ENCODE results near the gene CD44.
"Not testable (repeated sequence)": the region's sequence is repeated elsewhere in the genome, so short reads cannot be mapped to it uniquely, and the experiment has no call there.

The CD44 gene

DNA sequence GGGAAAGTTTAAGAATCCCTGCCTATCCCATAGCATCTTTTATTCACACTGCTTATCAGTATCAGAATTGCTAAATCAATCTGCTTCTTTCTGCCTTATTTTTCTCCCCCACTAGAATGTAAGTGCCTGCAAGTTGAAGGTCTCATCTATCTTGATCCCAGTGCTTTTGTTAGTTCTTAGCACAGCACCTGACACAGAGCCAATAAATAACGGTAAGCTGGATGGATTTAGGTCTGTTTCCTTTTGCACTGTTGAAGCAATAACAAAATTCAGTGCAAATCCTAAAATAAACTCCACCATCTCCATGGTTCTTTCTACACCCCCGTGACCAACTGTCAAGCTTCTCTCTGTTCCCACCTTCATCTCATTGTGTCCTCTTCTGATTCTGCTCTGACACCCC lies 36.7 kb upstream of the CD44 start:
- WGBS (ENCODE audit: insufficient coverage, insufficient read length): no CpG with 5 or more reads among the region's 2 CpGs
- no peaks in the 10 kb centered on the region for H3K36me3 ChIP-seq (ENCODE audit: control insufficient read depth, insufficient read depth, low read length)
- no peaks in the 10 kb centered on the region for H3K4me1 ChIP-seq (ENCODE audit: control insufficient read depth, insufficient read depth, low read length)
- no peak for DNase-seq (ENCODE audit: low read depth, low spot score)
- no peaks in the 10 kb centered on the region for H3K9me3 ChIP-seq (ENCODE audit: control insufficient read depth, insufficient read depth, low read length)
- no peaks in the 10 kb centered on the region for H3K27me3 ChIP-seq (ENCODE audit: control insufficient read depth, insufficient read depth, low read length)
- H3K4me3 ChIP-seq (ENCODE audit: low read length): no peak overlapping the region
- H3K27ac ChIP-seq (ENCODE audit: low read length): no peak overlapping the region

GRCh38 chr11:35103366-35104208 lies 35.4 kb upstream of the CD44 start:
- no peaks in the 10 kb centered on the region for H3K27me3 ChIP-seq (ENCODE audit: control insufficient read depth, insufficient read depth, low read length)
- no peaks in the 10 kb centered on the region for H3K4me1 ChIP-seq (ENCODE audit: control insufficient read depth, insufficient read depth, low read length)
- no CpG with 5 or more reads among the region's 6 CpGs for WGBS (ENCODE audit: insufficient coverage, insufficient read length)
- no peak overlapping the region for H3K4me3 ChIP-seq (ENCODE audit: low read length)
- no peaks in the 10 kb centered on the region for H3K36me3 ChIP-seq (ENCODE audit: control insufficient read depth, insufficient read depth, low read length)
- H3K27ac ChIP-seq (ENCODE audit: low read length): no peak overlapping the region
- no peaks in the 10 kb centered on the region for H3K9me3 ChIP-seq (ENCODE audit: control insufficient read depth, insufficient read depth, low read length)
- no peak for DNase-seq (ENCODE audit: low read depth, low spot score)

GRCh38 chr11:35104655-35105054 lies 34.3 kb upstream of the CD44 start:
- Histone ChIP-seq H3K9me3 (ENCODE audit: control insufficient read depth, insufficient read depth, low read length) (no peaks in the 10 kb centered on the region), H3K27ac (ENCODE audit: low read length) (no peak overlapping the region), H3K27me3 (ENCODE audit: control insufficient read depth, insufficient read depth, low read length) (no peaks in the 10 kb centered on the region), H3K4me3 (ENCODE audit: low read length) (no peak overlapping the region), H3K36me3 (ENCODE audit: control insufficient read depth, insufficient read depth, low read length) (no peaks in the 10 kb centered on the region), H3K4me1 (ENCODE audit: control insufficient read depth, insufficient read depth, low read length) (no peaks in the 10 kb centered on the region)
- no peak for DNase-seq (ENCODE audit: low read depth, low spot score)
- WGBS (ENCODE audit: insufficient coverage, insufficient read length): no CpG with 5 or more reads among the region's 2 CpGs

GRCh38 chr11:35105319-35106079 lies 33.5 kb upstream of the CD44 start:
- H3K4me3 ChIP-seq (ENCODE audit: low read length): no peak overlapping the region
- no peaks in the 10 kb centered on the region for H3K4me1 ChIP-seq (ENCODE audit: control insufficient read depth, insufficient read depth, low read length)
- no peaks in the 10 kb centered on the region for H3K36me3 ChIP-seq (ENCODE audit: control insufficient read depth, insufficient read depth, low read length)
- H3K27ac ChIP-seq (ENCODE audit: low read length): no peak overlapping the region
- H3K9me3 ChIP-seq (ENCODE audit: control insufficient read depth, insufficient read depth, low read length): no peaks in the 10 kb centered on the region
- no peak for DNase-seq (ENCODE audit: low read depth, low spot score)
- H3K27me3 ChIP-seq (ENCODE audit: control insufficient read depth, insufficient read depth, low read length): no peaks in the 10 kb centered on the region

- no peaks in the 10 kb centered on the region for H3K4me1 ChIP-seq (ENCODE audit: control insufficient read depth, insufficient read depth, low read length)
- DNase-seq (ENCODE audit: low read depth, low spot score): no peak
- no peaks in the 10 kb centered on the region for H3K9me3 ChIP-seq (ENCODE audit: control insufficient read depth, insufficient read depth, low read length)
- no peaks in the 10 kb centered on the region for H3K27me3 ChIP-seq (ENCODE audit: control insufficient read depth, insufficient read depth, low read length)
- WGBS (ENCODE audit: insufficient coverage, insufficient read length): no CpG with 5 or more reads among the region's 2 CpGs
- H3K36me3 ChIP-seq (ENCODE audit: control insufficient read depth, insufficient read depth, low read length): no peaks in the 10 kb centered on the region
- no peak overlapping the region for H3K27ac ChIP-seq (ENCODE audit: low read length)
- no peak overlapping the region for H3K4me3 ChIP-seq (ENCODE audit: low read length)
Observed at GRCh38 chr11:35106595-35106994, 32.4 kb upstream of the CD44 start.

DNA sequence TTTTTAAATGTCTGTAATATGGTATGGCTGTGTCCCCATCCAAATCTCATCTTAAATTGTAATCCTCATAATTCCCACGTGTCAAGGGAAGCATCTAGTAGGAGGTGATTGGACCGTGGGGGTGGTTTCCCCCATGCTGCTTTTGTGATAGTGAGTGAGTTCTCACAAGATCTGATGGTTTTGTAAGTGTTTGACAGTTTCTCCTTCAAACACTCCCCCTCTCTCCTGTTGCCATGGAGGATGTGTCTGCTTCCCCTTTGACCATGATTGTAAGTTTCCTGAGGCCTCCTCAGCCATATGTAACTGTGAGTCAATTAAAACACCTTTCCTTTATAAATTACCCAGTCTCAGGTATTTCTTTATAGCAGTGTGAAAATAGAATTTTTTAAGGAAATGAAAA lies 31.1 kb upstream of the CD44 start:
- Histone ChIP-seq H3K27me3 (ENCODE audit: control insufficient read depth, insufficient read depth, low read length) (no peaks in the 10 kb centered on the region), H3K36me3 (ENCODE audit: control insufficient read depth, insufficient read depth, low read length) (no peaks in the 10 kb centered on the region), H3K4me1 (ENCODE audit: control insufficient read depth, insufficient read depth, low read length) (no peaks in the 10 kb centered on the region), H3K9me3 (ENCODE audit: control insufficient read depth, insufficient read depth, low read length) (no peaks in the 10 kb centered on the region), H3K4me3 (ENCODE audit: low read length) (no peak overlapping the region), H3K27ac (ENCODE audit: low read length) (no peak overlapping the region)
- no CpG with 5 or more reads among the region's 2 CpGs for WGBS (ENCODE audit: insufficient coverage, insufficient read length)
- no peak for DNase-seq (ENCODE audit: low read depth, low spot score)

DNA sequence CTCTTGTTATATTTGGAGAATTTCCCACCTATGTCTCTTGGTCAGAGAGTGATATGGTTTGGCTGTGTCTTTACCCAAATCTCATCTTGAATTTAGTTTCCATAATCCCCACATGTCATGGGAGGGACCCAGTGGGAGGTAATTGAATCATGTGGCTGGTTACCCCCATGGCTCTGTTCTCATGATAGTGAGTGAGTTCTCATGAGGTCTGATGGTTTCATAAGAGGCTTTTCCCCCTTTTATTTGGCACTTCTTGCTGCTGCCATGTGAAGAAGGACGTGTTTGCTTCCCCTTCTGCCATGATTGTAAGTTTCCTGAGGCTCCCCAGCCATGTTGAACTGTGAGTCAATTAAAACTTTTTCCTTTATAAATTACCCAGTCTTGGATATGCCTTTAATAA lies 30.6 kb upstream of the CD44 start:
- H3K9me3 ChIP-seq (ENCODE audit: control insufficient read depth, insufficient read depth, low read length); H3K4me1 ChIP-seq (ENCODE audit: control insufficient read depth, insufficient read depth, low read length); H3K27ac ChIP-seq (ENCODE audit: low read length); DNase-seq (ENCODE audit: low read depth, low spot score); H3K36me3 ChIP-seq (ENCODE audit: control insufficient read depth, insufficient read depth, low read length); H3K27me3 ChIP-seq (ENCODE audit: control insufficient read depth, insufficient read depth, low read length); H3K4me3 ChIP-seq (ENCODE audit: low read length): not testable (repeated sequence)
- WGBS (ENCODE audit: insufficient coverage, insufficient read length): no CpG with 5 or more reads among the region's 1 CpG

GRCh38 chr11:35109041-35109440 lies 29.9 kb upstream of the CD44 start:
- no peaks in the 10 kb centered on the region for H3K36me3 ChIP-seq (ENCODE audit: control insufficient read depth, insufficient read depth, low read length)
- no peaks in the 10 kb centered on the region for H3K4me1 ChIP-seq (ENCODE audit: control insufficient read depth, insufficient read depth, low read length)
- no peaks in the 10 kb centered on the region for H3K9me3 ChIP-seq (ENCODE audit: control insufficient read depth, insufficient read depth, low read length)
- H3K27me3 ChIP-seq (ENCODE audit: control insufficient read depth, insufficient read depth, low read length): no peaks in the 10 kb centered on the region
- DNase-seq (ENCODE audit: low read depth, low spot score): no peak
- no peak overlapping the region for H3K4me3 ChIP-seq (ENCODE audit: low read length)
- no peak overlapping the region for H3K27ac ChIP-seq (ENCODE audit: low read length)

DNA sequence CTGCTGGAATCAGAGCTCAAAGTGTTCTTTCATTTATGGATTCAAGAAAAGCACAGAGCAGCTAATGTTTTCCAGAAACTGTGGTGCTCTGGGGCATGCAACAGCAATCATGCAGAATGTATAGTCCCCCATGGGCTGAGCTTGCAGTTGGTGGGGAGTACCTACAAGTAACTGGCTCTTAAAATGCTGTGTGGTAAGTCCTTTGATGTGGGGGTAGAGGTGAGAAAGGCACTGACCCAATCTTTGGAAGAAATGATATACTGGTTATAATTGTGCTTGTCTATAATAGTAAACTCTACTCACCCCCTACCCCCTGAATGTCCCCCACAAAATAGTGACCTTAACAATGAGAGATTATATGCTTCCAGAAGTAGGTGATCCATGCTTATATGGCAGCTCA lies 29.1 kb upstream of the CD44 start:
- no peaks in the 10 kb centered on the region for H3K4me1 ChIP-seq (ENCODE audit: control insufficient read depth, insufficient read depth, low read length)
- no peaks in the 10 kb centered on the region for H3K36me3 ChIP-seq (ENCODE audit: control insufficient read depth, insufficient read depth, low read length)
- no peaks in the 10 kb centered on the region for H3K9me3 ChIP-seq (ENCODE audit: control insufficient read depth, insufficient read depth, low read length)
- no peak overlapping the region for H3K27ac ChIP-seq (ENCODE audit: low read length)
- H3K27me3 ChIP-seq (ENCODE audit: control insufficient read depth, insufficient read depth, low read length): no peaks in the 10 kb centered on the region
- H3K4me3 ChIP-seq (ENCODE audit: low read length): no peak overlapping the region
- no peak for DNase-seq (ENCODE audit: low read depth, low spot score)

DNA sequence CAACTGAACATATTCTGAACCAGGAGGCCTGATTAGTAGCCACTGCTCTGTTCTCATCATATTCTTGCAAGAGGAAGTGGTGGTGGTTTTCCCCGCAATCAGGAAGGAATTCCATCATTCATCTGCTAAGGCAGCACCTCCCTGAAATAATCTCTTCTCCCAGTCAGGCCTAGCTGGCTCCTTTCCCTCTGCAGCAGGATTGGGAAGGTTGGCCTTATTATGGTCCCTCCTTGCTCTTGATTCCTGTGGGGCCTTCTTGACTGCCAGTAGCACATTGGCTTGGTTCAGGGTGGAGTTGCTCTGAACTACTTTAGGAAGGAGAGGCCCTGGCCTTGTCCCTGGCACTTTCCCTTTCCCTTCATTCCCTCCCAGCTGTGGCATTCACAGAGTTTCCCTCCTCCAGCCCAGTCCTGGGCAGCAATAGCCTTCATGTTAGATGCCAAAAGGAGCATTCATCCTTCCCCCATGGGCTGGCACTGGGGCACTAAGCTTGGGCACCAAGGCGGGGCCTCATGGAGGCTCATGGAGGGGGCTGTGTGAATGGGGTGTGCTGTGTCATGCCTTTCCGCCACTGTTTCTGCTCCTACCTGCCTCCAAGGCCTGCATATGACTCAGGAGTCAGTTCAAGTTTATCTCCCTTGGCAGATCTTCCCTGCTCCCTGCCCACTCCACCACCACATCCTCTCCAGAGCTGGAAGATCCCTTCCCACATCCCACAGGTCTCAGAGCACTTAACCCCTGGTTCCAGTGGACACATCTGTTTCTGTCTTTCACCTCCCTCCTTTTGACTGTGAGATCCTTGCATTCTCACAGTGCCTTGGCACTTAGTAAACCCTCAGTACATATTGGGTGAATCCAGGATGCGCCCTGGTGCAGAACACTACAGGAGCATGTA lies 27.6 kb upstream of the CD44 start:
- DNase-seq (ENCODE audit: low read depth, low spot score): no peak
- Histone ChIP-seq H3K27me3 (ENCODE audit: control insufficient read depth, insufficient read depth, low read length) (no peaks in the 10 kb centered on the region), H3K36me3 (ENCODE audit: control insufficient read depth, insufficient read depth, low read length) (no peaks in the 10 kb centered on the region), H3K27ac (ENCODE audit: low read length) (no peak overlapping the region), H3K4me1 (ENCODE audit: control insufficient read depth, insufficient read depth, low read length) (peaks cover 2% of the 10 kb centered on the region; the same call in 1 of the 2 replicates), H3K4me3 (ENCODE audit: low read length) (no peak overlapping the region), H3K9me3 (ENCODE audit: control insufficient read depth, insufficient read depth, low read length) (no peaks in the 10 kb centered on the region)
- no CpG with 5 or more reads among the region's 4 CpGs for WGBS (ENCODE audit: insufficient coverage, insufficient read length)

All from iPS DF 6.9 (cell line).